K562 (cell line): ENCODE measurements around the gene SUCO. TPM values are rescaled to one million over a fixed set of nuclear protein-coding genes. Genes with fewer than 3 reads are reported as not detected.
A peak's percentile ranks its signal among the peaks of the same experiment; 100 is the strongest.

Experiments
- CHD1 ChIP-seq: fragments of 200-600 bp; sonication (generic); IDR thresholded peaks from one replicate; pipeline ENCODE4 v1.6.1; 2012; ENCODE audit warnings: mild to moderate bottlenecking, moderate library complexity, low read length, inconsistent platforms
- DEAF1 ChIP-seq: fragments of 450-650 bp; formaldehyde crosslinking; IDR thresholded peaks from 2 replicates; pipeline ENCODE4 v1.4.0; 2020; ENCODE audit warnings: mild to moderate bottlenecking, moderate library complexity
- GMEB1 ChIP-seq: fragments of 250-450 bp; sonication (Bioruptor Pico); IDR thresholded peaks from 2 replicates; pipeline ENCODE4 v1.4.0; 2020; ENCODE audit warnings: mild to moderate bottlenecking
- HBP1 ChIP-seq: fragments of 450-650 bp; formaldehyde crosslinking; IDR thresholded peaks from 2 replicates; pipeline ENCODE4 v1.4.0; 2022; ENCODE audit warnings: missing genetic modification characterization
- HES1 ChIP-seq: fragments of 450-650 bp; IDR thresholded peaks from 2 replicates; pipeline ENCODE4 v1.6.1; 2016; ENCODE audit warnings: low read depth, mild to moderate bottlenecking, moderate library complexity
- KLF1 ChIP-seq: fragments of 450-650 bp; IDR thresholded peaks from 2 replicates; pipeline ENCODE4 v1.6.1; 2016; ENCODE audit warnings: missing genetic modification characterization, missing compliant biosample characterization
- MEF2A ChIP-seq: IDR thresholded peaks from 2 replicates; pipeline ENCODE4 v1.6.1; 2011; ENCODE audit warnings: low read depth, mild to moderate bottlenecking, low read length, moderate library complexity; ENCODE audit not compliant: control insufficient read depth
- MTA1 ChIP-seq: fragments of 450-650 bp; IDR thresholded peaks from 2 replicates; pipeline ENCODE4 v1.6.1; 2017; ENCODE audit warnings: borderline replicate concordance
- NR2F6 ChIP-seq: fragments of 450-650 bp; formaldehyde crosslinking; IDR thresholded peaks from 2 replicates; pipeline ENCODE4 v1.4.0; 2020; ENCODE audit warnings: mild to moderate bottlenecking
- POLR2AphosphoS2 ChIP-seq: IDR thresholded peaks from 2 replicates; pipeline ENCODE4 v1.6.1; 2012; ENCODE audit warnings: low read length, improper control_type of control experiment
- RBM22 ChIP-seq: fragments of 200-400 bp; formaldehyde crosslinking; IDR thresholded peaks from 2 replicates; pipeline ENCODE4 v1.6.1; 2018; ENCODE audit warnings: low read length, low read depth; ENCODE audit not compliant: poor library complexity, severe bottlenecking
- TFE3 ChIP-seq: fragments of 450-650 bp; formaldehyde crosslinking; IDR thresholded peaks from 2 replicates; pipeline ENCODE4 v1.4.0; 2020; ENCODE audit warnings: mild to moderate bottlenecking, mixed read lengths
- ZBED1 ChIP-seq: IDR thresholded peaks from 2 replicates; pipeline ENCODE4 v1.6.1; 2014
- ZBTB9 ChIP-seq: fragments of 450-650 bp; formaldehyde crosslinking; IDR thresholded peaks from 2 replicates; pipeline ENCODE4 v1.4.0; 2020; ENCODE audit warnings: mild to moderate bottlenecking, moderate library complexity
- ZNF143 ChIP-seq: sonication (generic); formaldehyde crosslinking; IDR thresholded peaks from 2 replicates; pipeline ENCODE4 v1.9.0; 2022; ENCODE audit warnings: mild to moderate bottlenecking, missing genetic modification reagents
- ZNF24 ChIP-seq: fragments of 450-650 bp; IDR thresholded peaks from 2 replicates; pipeline ENCODE4 v1.6.1; 2016
- ZNF263 ChIP-seq: sonication (generic); formaldehyde crosslinking; IDR thresholded peaks from 2 replicates; pipeline ENCODE4 v1.8.0; 2022; ENCODE audit warnings: mild to moderate bottlenecking, missing genetic modification reagents, borderline replicate concordance
- polyA plus RNA-seq, 8 experiments: library from polyadenylated mRNA; depleted of rRNA in 4 of 8; stranded (reverse) in 5 of 8; unstranded in 3 of 8; fragments of >200 nt; fragmentation: Nextera tagmentation in 2 of 8; fragmentation: Illumina TruSeq in 1 of 8; extraction: Ambion mirVana in 2 of 8; extraction: Trizol in 1 of 8; gene quantifications; 2 replicates each; pipeline versions ENCODE4 v1.2.1 to v1.2.3, GENCODE V29; 2011 to 2014; ENCODE audit warnings: inconsistent platforms in 1 of 8, missing spikeins in 1 of 8
- total RNA-seq, 7 experiments: library from RNA; depleted of rRNA in 6 of 7; stranded (reverse); fragments of >200 nt in 6 of 7; fragmentation: Illumina TruSeq in 2 of 7; extraction: Trizol in 2 of 7; gene quantifications; 2 replicates each; pipeline versions ENCODE4 v1.2.1 to v1.2.3, GENCODE V29; 2011 to 2021; ENCODE audit warnings: low replicate concordance in 1 of 7

Gene SUCO
- total and polyA plus RNA-seq, 9 of the 15 experiments (the other 6 are each of a cell fraction or from before 2014, with no cell fraction given): 2.5 to 20.6 (median 14.3) TPM

GRCh38 chr1:172532700-172533512 is at the start of gene SUCO (continued):
- peak; percentile 93 for TF ChIP-seq ZBTB9 (CRISPR knock-in tag)
- 0 out of 2 replicates have a peak, but pooled peaks have one; percentile 32 for TF ChIP-seq DEAF1 (CRISPR knock-in tag)
- peak; percentile 84 for TF ChIP-seq ZNF263 (CRISPR knock-in tag)
- no peak for TF ChIP-seq POLR2AphosphoS2
- no peak; the same call in 1 of the 2 replicates for TF ChIP-seq HES1
- no peak for TF ChIP-seq MEF2A
- peak; percentile 96 for TF ChIP-seq ZNF143 (CRISPR knock-in tag)
- peak; percentile 87 for TF ChIP-seq CHD1
- no peak for TF ChIP-seq NR2F6 (CRISPR knock-in tag)
- peak; percentile 55; the same call in 1 of the 2 replicates for TF ChIP-seq ZNF24
- no peak for TF ChIP-seq KLF1 (tag)
- peak; percentile 71 for TF ChIP-seq RBM22
- peak; percentile 74 for TF ChIP-seq GMEB1 (CRISPR knock-in tag)
- TF ChIP-seq ZBED1: peak; percentile 77; the same call in 1 of the 2 replicates
- TF ChIP-seq TFE3 (CRISPR knock-in tag): no peak
- TF ChIP-seq HBP1: peak; percentile 90
- TF ChIP-seq MTA1: no peak
